GM19438 (cell line): ENCODE measurements around the gene ZDHHC14.

Experiments used
- ATAC-seq: cut with Tn5 transposase; IDR thresholded peaks from one replicate; pipeline ENCODE4 v1.9.1; 2021; ENCODE audit warnings: low read depth; ENCODE audit not compliant: unreplicated experiment

Gene ZDHHC14

GRCh38 chr6:157629220-157629619 is 248.2 kb downstream of the ZDHHC14 start:
- no peak for ATAC-seq

GRCh38 chr6:157630463-157631080 is 249.6 kb downstream of the ZDHHC14 start:
- no peak for ATAC-seq

- no peak for ATAC-seq
Observed at GRCh38 chr6:157631412-157631811, 250.4 kb downstream of the ZDHHC14 start.

- ATAC-seq: no peak
Observed at GRCh38 chr6:157631838-157632614, 251.0 kb downstream of the ZDHHC14 start.

- no peak for ATAC-seq
Observed at GRCh38 chr6:157632821-157633220, 251.8 kb downstream of the ZDHHC14 start.

GRCh38 chr6:157634546-157634945 is 253.6 kb downstream of the ZDHHC14 start:
- no peak for ATAC-seq

- ATAC-seq: no peak
Observed at GRCh38 chr6:157635388-157636244, 254.6 kb downstream of the ZDHHC14 start.

- no peak for ATAC-seq
Observed at GRCh38 chr6:157637516-157637915, 256.5 kb downstream of the ZDHHC14 start.

GRCh38 chr6:157637941-157638662 is 257.1 kb downstream of the ZDHHC14 start:
- ATAC-seq: no peak

GRCh38 chr6:157638779-157639178 is 257.8 kb downstream of the ZDHHC14 start:
- no peak for ATAC-seq

GRCh38 chr6:157640746-157641451 is 259.9 kb downstream of the ZDHHC14 start:
- no peak for ATAC-seq

- ATAC-seq: no peak
Observed at GRCh38 chr6:157641837-157642236, 260.8 kb downstream of the ZDHHC14 start.

- no peak for ATAC-seq
Observed at GRCh38 chr6:157642736-157643135, 261.7 kb downstream of the ZDHHC14 start.

GRCh38 chr6:157644043-157644810 is 263.2 kb downstream of the ZDHHC14 start:
- no peak for ATAC-seq

GRCh38 chr6:157645201-157645795 is 264.3 kb downstream of the ZDHHC14 start:
- ATAC-seq: no peak

GRCh38 chr6:157646012-157646411 is 265.0 kb downstream of the ZDHHC14 start:
- no peak for ATAC-seq

- ATAC-seq: no peak
Observed at GRCh38 chr6:157647261-157647915, 266.4 kb downstream of the ZDHHC14 start.

- no peak for ATAC-seq
Observed at GRCh38 chr6:157648561-157648960, 267.6 kb downstream of the ZDHHC14 start.
